Cardiac septum (tissue), 1 donor: ENCODE data around the gene SLC25A24. TPM values are rescaled to one million over a fixed set of nuclear protein-coding genes. Genes with fewer than 3 reads are reported as not detected.
"Not testable (repeated sequence)": the region's sequence is repeated elsewhere in the genome, so short reads cannot be mapped to it uniquely, and the experiment has no call there.

ENCODE experiments used
- DNase-seq: peaks from one replicate; pipeline ENCODE4 v3.0.0-alpha.2; 2020; ENCODE audit warnings: low spot score
- intact Hi-C: fragments of 100-400 bp; cut with DNase I; formaldehyde crosslinking; loops from one replicate; pipeline ENCODE4 v1.14.0; 2022
- total RNA-seq: library from RNA; stranded (reverse); fragmentation: NEBNext Ultra II Directional; extraction: Animal tissue kit (Norgen Biotek cat#: 25700); gene quantifications from one replicate; pipeline ENCODE4 v1.2.1, GENCODE V29; 2021
- donor health status: DM: no; HTN: no; CAD: no.

Gene SLC25A24
- total RNA-seq, 1 donor from 2014 or later: 13.7 TPM

- intact Hi-C loops: no loop called here
- no peak for DNase-seq
Observed at GRCh38 chr1:108142773-108143394, 57.3 kb downstream of the SLC25A24 start.

- DNase-seq: no peak
- intact Hi-C loops: no loop called here
Observed at GRCh38 chr1:108142258-108142657, 57.9 kb downstream of the SLC25A24 start.

DNA sequence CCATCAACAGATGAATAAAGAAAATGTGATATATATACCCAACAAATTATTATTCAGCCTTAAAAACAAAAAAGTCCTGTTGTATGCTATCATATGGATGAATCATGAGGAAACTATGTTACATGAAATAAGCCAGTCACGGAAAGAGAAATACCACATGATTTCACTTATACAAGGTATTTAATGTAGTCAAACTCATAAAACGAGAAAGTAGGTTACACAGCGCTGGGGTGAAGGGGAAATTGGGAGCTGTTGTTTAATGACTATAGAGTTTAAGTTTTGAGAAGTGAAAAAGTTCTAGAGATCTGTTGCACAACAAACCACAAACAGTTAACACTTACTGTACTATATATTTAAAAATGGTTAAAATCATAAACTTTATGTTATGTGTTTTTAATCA lies 58.5 kb downstream of the SLC25A24 start:
- intact Hi-C loops: no loop called here
- no peak for DNase-seq

GRCh38 chr1:108140936-108141335 lies 59.2 kb downstream of the SLC25A24 start:
- DNase-seq: no peak
- intact Hi-C loops: no loop called here

GRCh38 chr1:108140177-108140576 lies 60.0 kb downstream of the SLC25A24 start:
- DNase-seq: no peak
- intact Hi-C loops: no loop called here

GRCh38 chr1:108139555-108139954 lies 60.6 kb downstream of the SLC25A24 start:
- DNase-seq, intact Hi-C loops: not testable (repeated sequence)

GRCh38 chr1:108133148-108133547 lies 67.0 kb downstream of the SLC25A24 start:
- DNase-seq, intact Hi-C loops: not testable (repeated sequence)

DNA sequence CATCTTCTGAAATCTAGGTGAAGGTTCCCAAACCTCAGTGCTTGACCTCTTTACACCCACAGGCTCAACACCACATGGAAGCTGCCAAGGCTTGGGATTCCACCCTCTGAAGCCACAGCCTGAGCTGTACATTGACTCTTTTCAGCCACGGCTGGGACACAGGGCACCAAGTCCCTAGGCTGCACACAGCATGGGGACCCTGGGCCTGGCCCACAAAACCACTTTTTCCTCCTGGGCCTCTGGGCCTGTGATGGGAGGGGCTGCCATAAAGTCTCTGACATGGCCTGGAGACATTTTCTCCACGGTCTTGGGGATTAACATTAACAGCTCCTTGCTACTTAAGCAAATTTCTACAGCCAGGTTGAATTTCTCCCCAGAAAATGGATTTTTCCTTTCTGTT lies 67.8 kb downstream of the SLC25A24 start:
- intact Hi-C loops, DNase-seq: not testable (repeated sequence)

GRCh38 chr1:108131281-108131680 lies 68.9 kb downstream of the SLC25A24 start:
- intact Hi-C loops, DNase-seq: not testable (repeated sequence)

DNA sequence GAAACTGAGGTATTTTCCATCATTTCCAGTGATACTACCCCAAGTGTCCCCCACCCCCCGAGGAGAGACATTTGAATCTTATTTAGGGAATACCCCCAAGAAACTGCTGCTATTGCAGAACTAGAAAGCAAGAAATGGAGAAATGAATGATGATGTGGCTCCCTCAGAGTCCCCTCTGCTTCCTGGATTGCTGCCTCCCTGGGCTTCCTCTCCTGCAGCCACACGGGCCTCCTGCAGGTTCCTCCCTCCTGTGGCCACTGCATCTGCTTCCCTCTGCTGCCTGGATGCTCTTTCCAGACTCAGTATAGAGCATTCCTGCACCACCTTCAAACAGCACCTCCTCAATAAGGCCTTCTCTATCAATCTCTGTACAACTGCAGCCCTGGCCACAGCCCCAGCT lies 69.3 kb downstream of the SLC25A24 start:
- intact Hi-C loops: no loop called here
- DNase-seq: no peak

DNA sequence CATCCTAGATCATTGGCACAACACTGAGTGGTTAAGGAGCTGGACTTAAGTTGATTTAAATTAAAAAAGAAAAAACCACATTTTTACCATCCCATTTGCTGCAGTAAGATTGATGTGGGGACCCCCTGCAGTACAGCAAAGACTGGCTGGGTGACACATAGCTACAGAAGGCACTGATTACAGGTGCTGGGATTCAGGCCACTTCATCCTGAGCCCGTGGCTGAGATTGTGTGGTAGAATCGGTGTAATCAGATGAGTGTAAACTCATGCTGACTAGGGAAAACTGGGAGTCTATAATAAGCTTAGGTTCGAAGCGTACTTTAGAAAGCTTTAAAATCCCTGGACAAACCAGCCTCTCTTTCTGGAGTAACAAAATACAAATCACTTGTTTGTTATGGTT lies 70.1 kb downstream of the SLC25A24 start:
- no peak for DNase-seq
- intact Hi-C loops: no loop called here

DNA sequence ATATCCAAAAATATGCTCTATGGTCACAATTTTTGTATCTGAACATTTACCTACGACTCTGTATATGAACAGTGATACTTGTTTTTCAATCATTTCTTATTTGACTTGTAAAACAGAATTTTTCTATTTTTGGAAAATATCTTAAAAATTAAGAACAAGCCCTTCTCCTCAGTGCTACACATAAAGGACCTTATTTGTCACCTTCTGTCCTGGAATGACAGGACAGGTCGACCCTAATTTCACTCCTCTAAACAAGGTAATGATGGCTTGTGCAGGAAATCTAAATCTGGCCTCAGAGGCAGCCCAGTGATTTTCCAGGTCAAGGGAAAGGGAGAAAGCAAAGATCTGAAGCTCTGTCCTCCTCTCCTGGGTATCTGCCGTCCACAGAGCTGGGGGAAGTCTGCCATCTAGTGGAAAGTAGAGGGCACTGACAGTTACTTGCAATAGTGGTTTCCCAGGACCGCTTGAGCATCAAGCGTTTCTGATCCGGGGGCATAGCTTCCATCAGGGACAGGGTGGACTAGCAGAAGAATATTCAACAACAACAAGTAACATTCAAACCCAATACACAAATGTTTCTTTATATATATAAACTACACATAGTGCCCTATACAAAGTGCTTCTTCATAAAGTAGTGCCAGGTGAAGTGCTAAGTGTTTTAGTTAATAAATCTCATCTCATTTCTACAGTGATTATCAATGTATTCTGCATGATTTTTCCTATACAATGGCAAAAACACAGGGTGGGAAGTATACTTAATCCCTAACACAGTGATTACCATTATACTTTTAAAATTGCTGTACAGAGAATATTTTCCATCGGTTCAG lies 74.6 kb downstream of the SLC25A24 start:
- peak; percentile 86 for DNase-seq
- intact Hi-C loops: loop anchor here (1.0 kb wide), 1 partner anchor 343 kb away; no protein-coding TSS in a partner anchor

DNA sequence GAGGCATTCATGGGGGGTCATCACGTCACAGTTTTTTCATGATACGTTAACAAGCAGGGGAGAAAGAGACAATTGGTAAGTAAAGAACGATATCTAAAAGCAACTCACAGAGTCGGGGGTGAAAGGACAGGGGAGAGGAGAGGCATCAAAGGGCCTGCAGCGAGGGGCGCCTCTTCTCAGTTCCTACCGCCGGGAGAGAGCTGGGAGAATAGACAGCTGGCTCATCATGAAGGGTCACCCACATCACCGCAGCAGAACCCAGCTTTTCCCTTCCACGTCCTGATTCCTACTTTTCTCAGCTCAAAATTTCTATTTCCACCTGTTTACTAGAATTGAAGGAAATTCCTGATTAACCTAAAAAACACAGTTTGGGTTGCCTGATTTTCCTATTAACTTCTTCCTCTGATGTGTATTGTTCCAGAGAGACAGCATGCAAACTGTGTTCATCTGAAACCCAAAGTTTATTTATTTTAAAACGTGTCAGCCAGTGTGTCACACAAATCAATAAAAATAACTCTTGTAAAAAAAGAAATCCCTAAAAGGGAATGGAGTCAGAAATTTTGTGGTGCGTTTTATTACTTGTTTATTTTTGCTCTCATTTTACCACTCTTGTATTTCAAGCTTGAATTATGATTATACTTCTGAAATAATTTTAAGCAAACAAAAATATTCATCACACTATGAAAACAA lies 75.4 kb downstream of the SLC25A24 start:
- no peak for DNase-seq

GRCh38 chr1:108124023-108124422 lies 76.1 kb downstream of the SLC25A24 start:
- intact Hi-C loops: loop anchor here (5.0 kb wide), 2 partner anchors 77 to 152 kb away; no protein-coding TSS in a partner anchor

More for the DNA sequence above, 75.4 kb downstream of the SLC25A24 start:
- intact Hi-C loops: loop anchor here (1.0 to 5.0 kb wide), 3 partner anchors 77 to 342 kb away; no protein-coding TSS in a partner anchor

GRCh38 chr1:108121358-108122143 lies 78.6 kb downstream of the SLC25A24 start:
- intact Hi-C loops: loop anchor here (5.0 kb wide), 2 partner anchors 74 to 149 kb away; no protein-coding TSS in a partner anchor
- DNase-seq: no peak

More at GRCh38 chr1:108124023-108124422, 76.1 kb downstream of the SLC25A24 start:
- DNase-seq: no peak

GRCh38 chr1:108120163-108120562 lies 80.0 kb downstream of the SLC25A24 start:
- intact Hi-C loops: loop anchor here (5.0 kb wide), 2 partner anchors 73 to 148 kb away; no protein-coding TSS in a partner anchor
- DNase-seq: no peak

DNA sequence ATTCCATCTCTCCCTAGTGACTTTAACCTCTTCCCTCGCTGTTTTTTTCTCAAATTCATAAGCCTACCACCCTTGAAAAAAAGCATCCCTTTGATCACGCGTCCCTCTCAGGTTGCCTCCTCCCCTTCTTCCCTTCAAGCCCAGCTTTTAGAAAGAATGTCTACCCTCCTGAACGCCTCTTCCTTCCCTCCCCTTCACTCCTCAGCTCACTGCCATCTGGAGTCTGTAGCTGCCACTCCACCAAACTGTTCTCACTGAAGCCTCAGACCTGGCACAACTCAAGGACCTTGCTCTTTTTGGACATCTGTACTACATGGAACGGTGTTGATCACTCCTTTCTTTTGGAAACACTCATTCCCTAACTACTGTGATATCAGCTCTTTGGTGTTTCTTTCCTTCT lies 80.6 kb downstream of the SLC25A24 start:
- intact Hi-C loops: no loop called here
- DNase-seq: no peak

DNA sequence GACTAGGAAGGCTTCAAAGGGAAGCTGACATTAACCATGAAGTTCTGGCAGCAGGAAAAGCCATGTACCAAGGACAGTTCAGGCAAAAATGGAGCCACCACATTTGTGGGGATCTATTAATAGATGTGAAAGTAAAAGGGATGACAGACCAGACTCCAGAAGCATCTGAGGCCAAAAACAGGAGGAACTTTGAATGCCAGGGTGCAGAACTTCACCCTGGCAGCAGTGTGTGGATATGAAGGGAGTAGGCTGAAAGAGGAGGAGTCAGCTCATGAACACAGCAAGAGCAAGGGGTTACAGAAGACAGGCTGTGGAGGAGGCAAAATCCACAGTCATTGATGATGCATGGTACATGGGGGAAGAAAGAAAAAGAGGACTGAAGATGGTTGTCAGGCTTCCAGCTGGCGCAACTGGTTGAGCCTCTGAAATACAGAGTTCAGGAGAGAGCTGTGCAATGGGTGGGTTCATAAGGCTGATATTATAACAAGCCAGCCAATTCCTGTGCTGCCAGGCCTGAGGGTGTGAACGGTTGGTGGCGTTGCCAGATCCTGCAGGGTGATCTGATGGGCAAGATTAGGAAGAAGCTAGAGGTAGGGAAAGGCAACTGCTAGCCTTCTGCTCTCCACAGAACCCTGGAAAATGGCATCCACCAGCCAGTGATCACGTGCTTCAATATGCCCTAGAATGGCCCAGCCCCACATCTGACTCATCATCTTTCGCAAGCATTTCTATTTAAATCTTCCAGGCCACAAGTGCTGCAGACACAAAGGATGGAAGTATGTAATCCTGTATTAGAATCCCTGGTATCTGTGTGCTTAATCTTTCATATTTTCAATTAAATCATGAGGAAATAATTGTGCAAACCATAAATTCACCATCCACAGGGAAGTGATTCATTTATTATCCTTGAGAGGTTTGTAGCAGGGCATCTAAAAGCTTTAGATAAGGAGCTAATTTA lies 81.9 kb downstream of the SLC25A24 start:
- intact Hi-C loops: no loop called here
- DNase-seq: no peak
